ENCODE data around the gene STUB1.

The STUB1 gene

GRCh38 chr16:643050-643368 lies 37.2 kb upstream of the STUB1 start:
- no peak for DNase-seq (ENCODE audit: low read depth in 1 of 2, low spot score in 1 of 2)

- DNase-seq (ENCODE audit: low read depth in 1 of 2, low spot score in 1 of 2): no peak
These were observed 35.7 kb upstream of the STUB1 start for GRCh38 chr16:644556-644955.

DNA sequence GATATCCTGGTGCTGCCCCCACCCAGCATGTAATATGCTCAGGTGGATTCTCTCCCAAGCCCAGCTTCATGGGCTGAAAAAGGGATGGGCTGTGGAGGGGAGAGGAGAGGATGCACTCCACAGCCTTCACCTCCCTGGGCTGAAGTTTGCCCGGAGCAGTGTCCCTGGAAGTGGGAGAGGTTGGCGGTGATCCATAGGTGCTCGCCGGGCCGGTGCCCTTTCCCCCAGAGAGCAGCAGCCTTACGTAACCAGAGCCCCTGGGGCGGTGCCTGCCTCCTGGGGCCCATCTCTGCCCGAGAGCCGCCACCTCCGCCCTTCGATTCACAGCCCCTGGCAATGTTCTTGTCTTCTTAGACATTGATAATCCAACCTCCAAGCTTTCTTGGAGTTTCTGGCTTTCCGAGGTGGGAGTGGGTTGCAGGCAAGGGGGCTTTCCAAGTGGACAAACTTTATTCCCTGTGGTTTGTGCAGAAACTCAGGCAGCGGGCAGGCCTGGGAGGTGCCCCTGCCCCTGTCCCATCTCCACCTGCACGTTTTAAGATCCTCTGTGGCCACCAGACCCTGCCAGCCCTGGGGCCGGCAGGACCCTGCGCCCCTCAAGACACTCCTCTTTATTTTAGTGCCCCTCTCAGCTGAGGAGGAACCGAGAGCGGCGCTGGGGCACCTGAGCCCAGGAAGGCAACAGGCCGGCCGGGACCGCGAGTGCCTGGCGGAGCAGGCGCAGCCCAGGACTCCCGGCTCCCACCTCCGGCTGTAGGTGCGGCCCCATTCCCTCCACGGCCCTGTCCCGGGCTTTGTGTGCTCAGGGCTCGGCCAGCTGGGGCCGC lies 34.1 kb upstream of the STUB1 start:
- no peak for DNase-seq (ENCODE audit: low read depth in 1 of 2, low spot score in 1 of 2)

GRCh38 chr16:646679-647172 lies 33.5 kb upstream of the STUB1 start:
- DNase-seq (ENCODE audit: low read depth in 1 of 2, low spot score in 1 of 2): no peak

GRCh38 chr16:647173-647902 lies 32.9 kb upstream of the STUB1 start:
- DNase-seq (ENCODE audit: low read depth in 1 of 2, low spot score in 1 of 2): no peak

GRCh38 chr16:648071-648780 lies 32.0 kb upstream of the STUB1 start:
- no peak for DNase-seq (ENCODE audit: low read depth in 1 of 2, low spot score in 1 of 2)

DNA sequence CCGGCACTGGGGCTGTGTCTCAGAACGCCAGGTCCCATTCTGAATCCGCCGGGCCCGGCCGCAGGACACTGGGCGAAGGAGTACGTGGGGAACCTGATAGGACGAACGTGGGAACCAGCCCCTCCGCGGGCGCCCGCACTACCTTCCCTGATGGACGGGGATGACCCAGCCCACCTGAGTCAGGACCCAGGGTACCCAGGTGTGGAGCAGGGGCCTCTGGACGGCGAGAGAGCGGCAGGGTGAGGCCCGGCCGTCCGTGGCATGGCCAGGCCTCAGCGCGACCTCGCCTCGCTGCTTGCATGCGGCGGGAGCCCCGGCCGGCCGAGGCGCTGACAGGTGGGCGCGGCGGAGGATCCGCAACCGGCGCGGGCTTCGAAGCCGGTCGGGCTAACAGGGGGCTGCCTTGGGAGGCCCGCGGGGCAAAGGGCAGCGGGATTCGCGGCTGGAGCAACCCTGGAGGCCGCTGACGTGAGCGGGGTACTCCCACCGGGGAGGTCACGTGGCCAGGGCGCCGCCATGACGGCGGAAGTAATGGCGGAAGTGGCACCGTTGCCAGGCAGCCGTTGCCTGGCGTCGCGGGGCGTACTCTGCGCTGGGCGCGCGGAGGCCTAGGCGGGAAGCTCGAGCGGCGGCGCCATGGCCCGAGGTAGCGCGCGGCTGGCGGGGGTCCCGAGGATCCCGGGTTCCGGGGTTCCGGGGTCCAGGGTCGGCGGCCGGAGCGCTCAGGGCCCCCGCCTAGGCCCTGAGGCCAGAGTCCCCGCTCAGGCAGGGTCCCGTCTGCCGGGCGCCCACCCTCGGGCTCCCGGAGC lies 31.2 kb upstream of the STUB1 start, which contains the start of gene WDR90:
Gene WDR90 (plus strand): TSS at position 585 of the 809 bp plus-strand sequence. CDS start 52 bp downstream, at position 637.
- DNase-seq (ENCODE audit: low read depth in 1 of 2, low spot score in 1 of 2): peak; percentile 83 to 87

GRCh38 chr16:649631-650030 lies 30.6 kb upstream of the STUB1 start:
- DNase-seq (ENCODE audit: low read depth in 1 of 2, low spot score in 1 of 2): no peak

- DNase-seq (ENCODE audit: low read depth in 1 of 2, low spot score in 1 of 2): no peak
These were observed 28.4 kb upstream of the STUB1 start for GRCh38 chr16:651844-652243.

- DNase-seq (ENCODE audit: low read depth in 1 of 2, low spot score in 1 of 2): no peak
These were observed 27.5 kb upstream of the STUB1 start for GRCh38 chr16:652454-653305.

DNA sequence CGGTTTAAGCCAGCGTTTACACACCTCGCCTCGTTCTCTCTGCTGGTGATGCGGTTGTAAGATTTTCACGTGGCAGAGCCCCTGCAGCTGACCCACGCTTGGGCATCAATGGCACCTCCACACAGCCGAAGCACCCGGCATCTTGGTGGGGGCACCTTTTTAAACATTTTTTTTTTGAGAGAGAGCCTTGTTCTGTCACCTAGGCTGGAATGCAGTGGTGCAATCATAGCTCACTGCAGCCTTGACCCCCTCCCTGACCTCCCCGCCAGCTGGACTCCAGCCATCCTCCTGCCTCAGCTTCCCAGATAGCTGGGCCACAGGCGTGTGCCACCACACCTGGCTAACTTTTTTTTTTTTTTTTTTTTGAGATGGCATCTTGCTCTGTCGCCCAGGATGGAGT lies 26.2 kb upstream of the STUB1 start:
- DNase-seq (ENCODE audit: low read depth in 1 of 2, low spot score in 1 of 2): no peak

GRCh38 chr16:657487-657886 lies 22.7 kb upstream of the STUB1 start:
- no peak for DNase-seq (ENCODE audit: low read depth in 1 of 2, low spot score in 1 of 2)

DNA sequence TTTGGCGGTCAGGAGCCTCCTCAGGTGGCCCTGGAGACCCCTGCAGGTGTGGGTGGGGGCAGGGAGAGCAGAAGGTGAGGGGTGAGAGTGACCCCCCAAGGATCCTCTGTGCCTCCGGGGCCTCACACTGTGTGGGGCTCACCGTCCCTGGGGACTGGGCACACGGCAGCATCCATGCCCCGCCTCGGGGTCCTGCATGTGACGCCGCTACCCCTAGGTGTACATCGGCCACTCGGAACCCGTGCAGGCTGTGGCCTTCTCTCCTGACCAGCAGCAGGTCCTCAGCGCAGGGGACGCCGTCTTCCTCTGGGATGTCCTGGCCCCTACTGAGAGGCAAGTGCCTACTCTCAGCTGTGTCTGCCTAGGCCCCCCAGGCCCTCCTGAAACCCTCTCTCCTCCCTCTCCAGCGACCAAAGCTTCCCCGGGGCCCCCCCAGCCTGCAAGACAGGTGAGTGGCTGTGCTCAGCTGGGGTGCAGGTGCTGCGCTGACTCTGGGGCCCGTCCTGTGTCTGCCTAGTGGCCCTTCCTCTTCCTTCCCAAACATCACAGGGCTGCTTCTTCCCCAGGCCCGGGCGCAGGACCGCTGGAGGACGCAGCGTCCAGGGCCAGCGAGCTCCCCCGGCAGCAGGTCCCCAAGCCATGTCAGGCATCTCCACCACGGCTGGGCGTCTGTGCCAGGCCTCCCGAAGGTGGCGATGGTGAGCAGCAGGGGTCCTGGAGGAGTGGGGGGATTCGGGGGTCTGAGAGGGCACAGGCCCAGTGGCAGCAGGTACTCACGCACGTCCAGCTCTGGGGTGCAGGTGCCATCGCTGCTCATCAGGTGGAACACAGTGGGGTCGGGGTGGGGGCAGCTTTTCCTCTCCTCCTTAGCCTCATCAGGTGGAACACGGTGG lies 21.3 kb upstream of the STUB1 start:
- DNase-seq (ENCODE audit: low read depth in 1 of 2, low spot score in 1 of 2): no peak

DNA sequence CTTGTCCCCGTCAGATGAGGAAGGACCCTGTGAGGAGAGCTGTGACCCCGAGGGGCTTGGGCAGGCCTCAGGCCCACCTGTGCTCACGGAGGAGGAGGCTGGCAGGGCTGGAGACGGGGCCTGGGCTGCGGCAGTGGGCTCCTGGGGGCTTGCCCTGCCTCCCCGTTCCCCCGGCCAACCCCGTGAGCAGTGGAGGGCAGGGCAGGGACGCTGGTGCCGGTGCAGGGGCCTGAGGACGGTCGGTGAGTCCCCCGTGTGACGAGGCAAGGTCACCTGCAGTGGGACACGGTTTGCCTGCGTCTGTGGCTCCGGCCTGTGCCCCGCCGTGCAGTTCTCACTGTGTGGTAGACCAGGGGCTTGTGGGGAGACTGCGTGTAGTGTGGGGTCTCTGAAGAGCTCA lies 20.6 kb upstream of the STUB1 start:
- DNase-seq (ENCODE audit: low read depth in 1 of 2, low spot score in 1 of 2): no peak

DNA sequence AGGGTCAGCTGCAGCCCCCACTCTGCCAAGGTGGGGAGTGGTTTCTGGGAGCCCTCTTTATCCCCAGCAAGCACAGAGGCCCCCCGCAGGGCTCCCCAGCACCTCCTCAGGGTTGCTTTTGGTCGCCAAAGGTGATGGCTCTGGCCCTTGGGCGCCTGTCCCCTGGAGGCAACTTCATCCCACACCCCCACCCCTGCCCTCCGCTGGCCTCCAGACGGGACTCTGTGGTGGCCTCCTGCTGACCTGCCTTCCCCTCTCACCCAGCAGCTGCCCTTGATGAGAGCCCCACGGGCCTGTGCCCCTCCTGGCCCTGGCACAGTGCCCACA lies 20.1 kb upstream of the STUB1 start:
- DNase-seq (ENCODE audit: low read depth in 1 of 2, low spot score in 1 of 2): no peak

DNA sequence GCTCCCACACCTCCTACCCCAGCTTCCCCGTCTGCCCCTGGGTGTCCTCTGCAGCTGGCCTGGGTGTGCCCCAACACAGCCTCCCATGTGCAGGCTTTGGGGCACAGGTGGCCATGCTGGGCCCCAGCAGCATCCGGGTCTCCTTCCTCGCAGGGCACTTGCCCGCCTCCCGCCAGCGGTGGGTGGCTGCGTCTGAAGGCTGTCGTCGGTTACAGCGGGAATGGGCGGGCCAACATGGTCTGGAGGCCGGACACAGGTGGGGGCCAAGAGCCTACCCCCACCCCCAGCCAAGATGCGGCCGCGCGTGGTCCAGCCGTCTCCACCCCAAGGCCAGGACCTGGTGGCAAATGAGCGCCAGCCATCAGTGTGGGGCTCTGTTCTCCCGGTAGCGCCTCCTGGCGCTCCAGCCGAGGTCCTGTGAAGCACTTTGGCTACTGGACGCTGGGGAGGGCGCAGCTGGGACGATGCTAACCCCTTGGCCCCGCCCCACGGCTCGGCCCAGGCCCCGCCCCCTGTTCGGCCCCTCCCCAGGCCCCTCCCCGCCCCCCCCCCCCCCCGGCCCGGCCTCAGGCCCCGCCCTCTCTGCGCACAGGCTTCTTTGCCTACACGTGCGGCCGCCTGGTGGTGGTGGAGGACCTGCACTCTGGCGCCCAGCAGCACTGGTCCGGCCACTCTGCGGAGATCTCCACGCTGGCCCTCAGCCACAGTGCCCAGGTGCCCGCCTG lies 19.6 kb upstream of the STUB1 start:
- peak; percentile 35 to 58 for DNase-seq (ENCODE audit: low read depth in 1 of 2, low spot score in 1 of 2)

DNA sequence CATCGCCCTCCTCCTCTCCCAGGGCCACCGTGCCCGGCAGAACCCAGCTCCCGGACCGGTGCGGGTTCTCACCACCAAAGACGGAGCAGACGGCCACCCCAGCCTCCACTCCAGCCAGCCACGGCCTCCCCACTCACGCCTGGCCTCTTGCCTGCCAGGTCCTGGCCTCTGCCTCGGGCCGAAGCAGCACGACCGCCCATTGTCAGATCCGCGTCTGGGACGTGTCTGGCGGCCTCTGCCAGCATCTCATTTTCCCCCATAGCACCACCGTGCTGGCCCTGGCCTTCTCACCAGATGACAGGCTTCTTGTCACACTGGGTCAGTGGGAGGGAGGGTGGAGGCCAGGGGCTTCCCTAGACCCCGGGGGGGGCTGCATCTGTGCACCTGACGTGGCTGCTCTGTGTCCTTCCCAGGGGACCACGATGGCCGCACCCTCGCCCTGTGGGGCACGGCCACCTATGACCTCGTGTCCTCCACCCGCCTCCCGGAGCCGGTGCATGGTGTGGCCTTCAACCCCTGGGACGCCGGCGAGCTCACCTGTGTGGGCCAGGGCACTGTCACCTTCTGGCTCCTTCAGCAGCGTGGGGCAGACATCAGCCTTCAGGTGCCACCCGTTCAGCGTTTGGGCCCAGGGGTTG lies 18.9 kb upstream of the STUB1 start:
- no peak for DNase-seq (ENCODE audit: low read depth in 1 of 2, low spot score in 1 of 2)

- no peak for DNase-seq (ENCODE audit: low read depth in 1 of 2, low spot score in 1 of 2)
These were observed 18.1 kb upstream of the STUB1 start for GRCh38 chr16:662095-662494.

Measured in activated T-helper 1 cell treated with anti-CD3 and anti-CD28 coated beads, Interleukin-2, amount 50 U/mL, for 16 hours (primary cell).